Measurements from ENCODE around the gene FAM20A.

DNA sequence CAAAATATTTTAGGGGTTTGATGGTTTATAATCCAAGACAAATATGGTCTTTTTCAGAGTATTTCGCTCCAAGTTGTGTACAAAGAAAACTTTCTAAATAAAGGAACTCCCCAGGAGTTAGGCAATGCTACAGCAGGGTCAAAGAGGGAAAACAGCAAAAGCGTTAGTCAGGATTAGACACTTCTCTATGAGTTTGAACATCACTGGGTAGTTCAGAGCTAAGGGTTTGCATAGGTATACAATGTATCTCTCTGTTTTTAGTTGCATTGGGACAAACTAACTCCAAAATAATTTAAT is 34.8 kb downstream of the FAM20A start:
- no peak for TF ChIP-seq POLR2A (IDR thresholded peaks at IDR 0.05)
- TF ChIP-seq, protein P1, sequence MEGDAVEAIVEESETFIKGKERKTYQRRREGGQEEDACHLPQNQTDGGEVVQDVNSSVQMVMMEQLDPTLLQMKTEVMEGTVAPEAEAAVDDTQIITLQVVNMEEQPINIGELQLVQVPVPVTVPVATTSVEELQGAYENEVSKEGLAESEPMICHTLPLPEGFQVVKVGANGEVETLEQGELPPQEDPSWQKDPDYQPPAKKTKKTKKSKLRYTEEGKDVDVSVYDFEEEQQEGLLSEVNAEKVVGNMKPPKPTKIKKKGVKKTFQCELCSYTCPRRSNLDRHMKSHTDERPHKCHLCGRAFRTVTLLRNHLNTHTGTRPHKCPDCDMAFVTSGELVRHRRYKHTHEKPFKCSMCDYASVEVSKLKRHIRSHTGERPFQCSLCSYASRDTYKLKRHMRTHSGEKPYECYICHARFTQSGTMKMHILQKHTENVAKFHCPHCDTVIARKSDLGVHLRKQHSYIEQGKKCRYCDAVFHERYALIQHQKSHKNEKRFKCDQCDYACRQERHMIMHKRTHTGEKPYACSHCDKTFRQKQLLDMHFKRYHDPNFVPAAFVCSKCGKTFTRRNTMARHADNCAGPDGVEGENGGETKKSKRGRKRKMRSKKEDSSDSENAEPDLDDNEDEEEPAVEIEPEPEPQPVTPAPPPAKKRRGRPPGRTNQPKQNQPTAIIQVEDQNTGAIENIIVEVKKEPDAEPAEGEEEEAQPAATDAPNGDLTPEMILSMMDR (IDR thresholded peaks at IDR 0.05) = no peak
- no peak for TF ChIP-seq POLR2AphosphoS5 (IDR thresholded peaks at IDR 0.05)
- no peak for TF ChIP-seq EP300 (IDR thresholded peaks at IDR 0.05)

Measured in sigmoid colon (tissue), 4 donors.